Neural cell (in vitro differentiated cells): ENCODE results near the gene BCO1.

Experiments
- EZH2 ChIP-seq: fragments of 200-600, 300-800 bp; shearing (Covaris generic), sonication (generic); IDR thresholded peaks from 2 replicates; pipeline ENCODE4 v1.6.1; 2014; ENCODE audit warnings: antibody characterized with exemption, low read length, borderline replicate concordance, mild to moderate bottlenecking; ENCODE audit not compliant: insufficient read depth, poor library complexity, severe bottlenecking
- POLR2AphosphoS5 ChIP-seq: IDR thresholded peaks from 2 replicates; pipeline ENCODE4 v1.6.1; 2012
- RAD21 ChIP-seq: fragments of 450-650 bp; conservative IDR thresholded peaks from 2 replicates; pipeline ENCODE4 v1.6.1; 2014; ENCODE audit warnings: antibody characterized with exemption, mild to moderate bottlenecking, moderate library complexity
- REST ChIP-seq: IDR thresholded peaks from 2 replicates; pipeline ENCODE4 v1.6.1; 2012; ENCODE audit warnings: borderline replicate concordance
- SMC3 ChIP-seq: fragments of 450-650 bp; conservative IDR thresholded peaks from 2 replicates; pipeline ENCODE4 v1.6.1; 2014; ENCODE audit warnings: antibody characterized with exemption, mild to moderate bottlenecking, moderate library complexity; ENCODE audit not compliant: poor library complexity
- TF ChIP-seq, protein P1 (sequence below): fragments of 450-650 bp; IDR thresholded peaks from 2 replicates; pipeline ENCODE4 v1.5.1; 2014; ENCODE audit warnings: antibody characterized with exemption, mild to moderate bottlenecking, moderate library complexity; ENCODE audit not compliant: poor library complexity, severe bottlenecking

GRCh38 chr16:81293909-81294802 is 55.7 kb downstream of the BCO1 start:
- TF ChIP-seq SMC3, result no peak
- TF ChIP-seq, protein P1, sequence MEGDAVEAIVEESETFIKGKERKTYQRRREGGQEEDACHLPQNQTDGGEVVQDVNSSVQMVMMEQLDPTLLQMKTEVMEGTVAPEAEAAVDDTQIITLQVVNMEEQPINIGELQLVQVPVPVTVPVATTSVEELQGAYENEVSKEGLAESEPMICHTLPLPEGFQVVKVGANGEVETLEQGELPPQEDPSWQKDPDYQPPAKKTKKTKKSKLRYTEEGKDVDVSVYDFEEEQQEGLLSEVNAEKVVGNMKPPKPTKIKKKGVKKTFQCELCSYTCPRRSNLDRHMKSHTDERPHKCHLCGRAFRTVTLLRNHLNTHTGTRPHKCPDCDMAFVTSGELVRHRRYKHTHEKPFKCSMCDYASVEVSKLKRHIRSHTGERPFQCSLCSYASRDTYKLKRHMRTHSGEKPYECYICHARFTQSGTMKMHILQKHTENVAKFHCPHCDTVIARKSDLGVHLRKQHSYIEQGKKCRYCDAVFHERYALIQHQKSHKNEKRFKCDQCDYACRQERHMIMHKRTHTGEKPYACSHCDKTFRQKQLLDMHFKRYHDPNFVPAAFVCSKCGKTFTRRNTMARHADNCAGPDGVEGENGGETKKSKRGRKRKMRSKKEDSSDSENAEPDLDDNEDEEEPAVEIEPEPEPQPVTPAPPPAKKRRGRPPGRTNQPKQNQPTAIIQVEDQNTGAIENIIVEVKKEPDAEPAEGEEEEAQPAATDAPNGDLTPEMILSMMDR, result no peak
- TF ChIP-seq EZH2, result no peak
- no peak for TF ChIP-seq RAD21
- no peak for TF ChIP-seq REST
- TF ChIP-seq POLR2AphosphoS5, result no peak
